PC-9 (cell line): ENCODE data around the gene LRMDA. TPM values are rescaled to one million over a fixed set of nuclear protein-coding genes. Genes with fewer than 3 reads are reported as not detected.

Source experiments
- BruUV-seq: library from RNA; stranded (reverse); fragments of 400-500 nt; replicated peaks from 2 replicates; lab custom pipeline; 2021; lab: Mats Ljungman, UMichigan
- CTCF ChIA-PET: fragments of 300-600 bp; sonication (Branson Sonifier 250); formaldehyde crosslinking; loops from one replicate; lab custom pipeline; 2022; ENCODE audit warnings: antibody characterized with exemption; lab: Charles Lee
- POLR2A ChIA-PET: fragments of 300-600 bp; sonication (Branson Sonifier 250); formaldehyde crosslinking; loops from one replicate; lab custom pipeline; 2022; ENCODE audit warnings: antibody characterized with exemption; ENCODE audit not compliant: unreplicated experiment; lab: Charles Lee
- DNase-seq, 2 experiments: peaks; one replicate each; pipeline versions ENCODE4 v3.0.0 to v3.0.0-alpha.2; 2015 to 2022; ENCODE audit warnings: mixed read lengths in 1 of 2
- H2AFZ ChIP-seq: fragments of 200-600 bp; sonication (generic); 2 replicates; pipeline ENCODE4 v1.8.1; 2017; ENCODE audit warnings: antibody characterized with exemption
- H3F3A ChIP-seq: fragments of 200-600 bp; sonication (generic); 2 replicates; pipeline ENCODE4 v1.8.1; 2017; ENCODE audit warnings: antibody characterized with exemption, mild to moderate bottlenecking, low read depth; ENCODE audit not compliant: insufficient read depth
- H3K27ac ChIP-seq: fragments of 200-600 bp; sonication (generic); 2 replicates; pipeline ENCODE4 v1.6.1; 2016; ENCODE audit warnings: mixed run types
- H3K27me3 ChIP-seq: fragments of 200-600 bp; sonication (generic); 2 replicates; pipeline ENCODE4 v1.6.1; 2016; ENCODE audit warnings: low read depth, mixed run types; ENCODE audit not compliant: insufficient read depth
- H3K36me3 ChIP-seq: fragments of 200-600 bp; sonication (generic); 2 replicates; pipeline ENCODE4 v1.6.1; 2016; ENCODE audit warnings: low read depth, mixed run types
- H3K4me1 ChIP-seq: fragments of 200-600 bp; sonication (generic); replicated peaks from 2 replicates; pipeline ENCODE4 v1.6.1; 2016; ENCODE audit warnings: mixed run types; ENCODE audit not compliant: insufficient read depth
- H3K4me2 ChIP-seq: fragments of 200-600 bp; sonication (generic); 2 replicates; pipeline ENCODE4 v1.6.1; 2017; ENCODE audit warnings: mixed run types
- H3K4me3 ChIP-seq: fragments of 200-600 bp; sonication (generic); 2 replicates; pipeline ENCODE4 v1.6.1; 2016; ENCODE audit warnings: mixed run types
- H3K79me2 ChIP-seq: fragments of 200-600 bp; sonication (generic); 2 replicates; pipeline ENCODE4 v1.6.1; 2017; ENCODE audit warnings: low read depth, mixed run types
- H3K9me2 ChIP-seq: fragments of 200-600 bp; sonication (generic); 2 replicates; pipeline ENCODE4 v1.8.1; 2017; ENCODE audit warnings: mild to moderate bottlenecking; ENCODE audit not compliant: insufficient read depth
- H3K9me3 ChIP-seq: fragments of 200-600 bp; sonication (generic); 2 replicates; pipeline ENCODE4 v1.8.1; 2016; ENCODE audit warnings: low read depth; ENCODE audit not compliant: insufficient read depth
- H4K20me1 ChIP-seq: fragments of 200-600 bp; sonication (generic); 2 replicates; pipeline ENCODE4 v1.8.1; 2017; ENCODE audit not compliant: insufficient read depth
- EZH2 ChIP-seq: fragments of 200-600 bp; sonication (generic); IDR thresholded peaks from 2 replicates; pipeline ENCODE4 v1.8.0; 2017; ENCODE audit warnings: antibody characterized with exemption, low read depth
- intact Hi-C: fragments of 100-400 bp; cut with micrococcal nuclease; formaldehyde crosslinking; loops from one replicate; pipeline ENCODE4 v1.10.0; 2022; ENCODE audit not compliant: unreplicated experiment
- total RNA-seq: library from RNA; stranded (reverse); gene quantifications from 2 replicates; pipeline ENCODE4 v1.2.3, GENCODE V29; 2021
- TF ChIP-seq, protein P1 (sequence below): fragments of 200-600 bp; sonication (generic); conservative IDR thresholded peaks from 2 replicates; pipeline ENCODE4 v1.6.1; 2017; ENCODE audit warnings: mixed run types, antibody characterized with exemption, mild to moderate bottlenecking, moderate library complexity

Gene LRMDA
- total RNA-seq, 1 experiment from 2014 or later = not detected

DNA sequence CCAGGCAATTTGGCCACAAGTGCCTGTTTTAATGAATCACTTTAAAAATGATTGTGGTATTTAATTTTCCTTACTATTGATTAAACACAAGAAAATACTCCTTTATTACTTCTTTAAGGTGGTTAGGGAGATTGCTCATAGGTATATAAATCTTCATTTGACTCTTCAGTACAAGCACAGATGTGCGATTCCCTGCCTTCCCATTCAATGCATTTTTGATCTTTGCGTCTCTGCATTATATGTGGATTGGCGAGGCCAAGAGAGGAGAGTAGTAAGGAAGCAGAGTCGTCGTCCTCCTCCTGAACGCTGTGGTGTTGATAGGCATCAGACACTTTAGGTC is 683.7 kb downstream of the LRMDA start:
- Histone ChIP-seq H3K36me3 (no peaks in the 10 kb centered on the region), H3K27me3 (no peaks in the 10 kb centered on the region), H3K4me1 (peaks cover 42% of the 10 kb centered on the region), H2AFZ (no peak overlapping the region), H3F3A (no peaks in the 10 kb centered on the region; the same call in 1 of the 2 replicates), H3K4me3 (no peak overlapping the region), H3K9me3 (no peaks in the 10 kb centered on the region), H3K4me2 (peak overlapping the region; percentile 35), H3K79me2 (no peaks in the 10 kb centered on the region), H3K9me2 (no peaks in the 10 kb centered on the region), H4K20me1 (no peaks in the 10 kb centered on the region), H3K27ac (no peak overlapping the region)
- BruUV-seq = no TSS peak
- intact Hi-C loops = no loop called here
- ChIA-PET POLR2A (no interaction called here), CTCF (no interaction called here)
- DNase-seq = no peak
- TF ChIP-seq EZH2 = no peak
- TF ChIP-seq, protein P1, sequence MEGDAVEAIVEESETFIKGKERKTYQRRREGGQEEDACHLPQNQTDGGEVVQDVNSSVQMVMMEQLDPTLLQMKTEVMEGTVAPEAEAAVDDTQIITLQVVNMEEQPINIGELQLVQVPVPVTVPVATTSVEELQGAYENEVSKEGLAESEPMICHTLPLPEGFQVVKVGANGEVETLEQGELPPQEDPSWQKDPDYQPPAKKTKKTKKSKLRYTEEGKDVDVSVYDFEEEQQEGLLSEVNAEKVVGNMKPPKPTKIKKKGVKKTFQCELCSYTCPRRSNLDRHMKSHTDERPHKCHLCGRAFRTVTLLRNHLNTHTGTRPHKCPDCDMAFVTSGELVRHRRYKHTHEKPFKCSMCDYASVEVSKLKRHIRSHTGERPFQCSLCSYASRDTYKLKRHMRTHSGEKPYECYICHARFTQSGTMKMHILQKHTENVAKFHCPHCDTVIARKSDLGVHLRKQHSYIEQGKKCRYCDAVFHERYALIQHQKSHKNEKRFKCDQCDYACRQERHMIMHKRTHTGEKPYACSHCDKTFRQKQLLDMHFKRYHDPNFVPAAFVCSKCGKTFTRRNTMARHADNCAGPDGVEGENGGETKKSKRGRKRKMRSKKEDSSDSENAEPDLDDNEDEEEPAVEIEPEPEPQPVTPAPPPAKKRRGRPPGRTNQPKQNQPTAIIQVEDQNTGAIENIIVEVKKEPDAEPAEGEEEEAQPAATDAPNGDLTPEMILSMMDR = no peak

DNA sequence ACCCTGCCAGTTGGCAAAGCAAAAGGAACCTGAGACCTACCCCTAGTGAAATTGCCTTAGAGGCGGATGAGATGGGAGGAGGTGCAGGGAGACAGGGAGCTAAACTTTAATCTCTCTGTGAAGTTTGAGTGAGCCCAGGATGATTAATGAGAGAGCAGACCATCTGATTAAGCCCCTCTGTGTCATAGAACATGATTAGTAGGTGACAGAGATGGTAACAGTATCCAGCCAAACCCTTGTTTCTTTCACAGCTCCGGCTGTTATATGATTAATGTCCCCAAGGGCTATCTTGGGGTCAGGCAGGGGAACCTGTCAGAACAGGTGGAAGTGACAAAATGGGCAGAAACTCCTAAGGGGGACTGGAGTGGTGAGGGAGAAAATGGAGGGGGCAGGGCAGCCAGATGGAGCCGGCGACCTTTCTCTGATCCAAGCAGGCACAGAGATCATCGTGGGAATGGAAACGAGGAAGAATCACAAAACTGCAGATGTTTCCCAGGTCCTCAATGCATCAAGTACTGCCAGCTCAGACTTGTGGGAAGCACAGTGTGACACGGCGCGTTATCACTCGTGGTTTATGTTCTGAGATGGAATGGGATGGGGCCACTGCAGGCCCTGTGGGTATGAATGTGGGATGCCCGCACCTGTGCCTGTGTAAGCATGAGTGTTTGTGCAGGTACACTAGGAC is 684.2 kb downstream of the LRMDA start:
- no peaks in the 10 kb centered on the region for H3K79me2 ChIP-seq
- peak in 1 of 2 experiments; percentile 60 for DNase-seq
- no peak overlapping the region for H3K27ac ChIP-seq
- no peaks in the 10 kb centered on the region for H4K20me1 ChIP-seq
- TF ChIP-seq, protein P1 = no peak
- no peak for TF ChIP-seq EZH2
- no TSS peak for BruUV-seq
- H3K4me3 ChIP-seq = no peak overlapping the region
- no peaks in the 10 kb centered on the region; the same call in 1 of the 2 replicates for H3F3A ChIP-seq
- H3K9me2 ChIP-seq = no peaks in the 10 kb centered on the region
- H3K36me3 ChIP-seq = no peaks in the 10 kb centered on the region
- no peaks in the 10 kb centered on the region for H3K9me3 ChIP-seq
- H3K27me3 ChIP-seq = no peaks in the 10 kb centered on the region
- POLR2A ChIA-PET = no interaction called here
- intact Hi-C loops = no loop called here
- CTCF ChIA-PET = no interaction called here
- no peak overlapping the region for H2AFZ ChIP-seq
- peaks cover 42% of the 10 kb centered on the region for H3K4me1 ChIP-seq
- H3K4me2 ChIP-seq = peak overlapping the region; percentile 35

DNA sequence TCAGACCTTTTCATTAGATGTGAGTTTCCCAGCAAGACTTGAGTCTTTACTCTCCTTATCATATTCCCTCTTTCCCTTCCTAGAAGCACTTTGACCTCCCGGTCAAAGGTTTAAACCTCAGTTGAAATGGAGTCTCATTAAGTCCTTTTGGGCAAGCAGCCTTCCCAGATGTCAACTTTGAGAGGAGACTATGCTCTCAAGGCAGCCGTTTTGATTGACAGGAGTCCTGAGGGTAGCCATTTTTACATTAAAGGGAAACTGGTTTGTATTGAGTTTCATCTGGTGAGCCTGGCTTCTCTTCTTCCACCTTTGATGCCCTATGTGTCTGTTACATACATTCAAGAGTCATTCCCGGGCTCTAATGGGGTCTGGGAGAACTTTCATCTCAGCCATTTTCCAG is 685.1 kb downstream of the LRMDA start:
- no peaks in the 10 kb centered on the region for H3K9me2 ChIP-seq
- peaks cover 42% of the 10 kb centered on the region for H3K4me1 ChIP-seq
- CTCF ChIA-PET = no interaction called here
- no peak overlapping the region for H3K4me3 ChIP-seq
- H4K20me1 ChIP-seq = no peaks in the 10 kb centered on the region
- H3K27ac ChIP-seq = no peak overlapping the region
- no peak for TF ChIP-seq EZH2
- TF ChIP-seq, protein P1 = no peak
- no peak overlapping the region for H3K4me2 ChIP-seq
- no TSS peak for BruUV-seq
- no peaks in the 10 kb centered on the region for H3K36me3 ChIP-seq
- no peak overlapping the region for H2AFZ ChIP-seq
- H3K9me3 ChIP-seq = no peaks in the 10 kb centered on the region
- no peaks in the 10 kb centered on the region for H3K27me3 ChIP-seq
- intact Hi-C loops = no loop called here
- no peaks in the 10 kb centered on the region; the same call in 1 of the 2 replicates for H3F3A ChIP-seq
- H3K79me2 ChIP-seq = no peaks in the 10 kb centered on the region
- POLR2A ChIA-PET = no interaction called here
- no peak for DNase-seq
